ENCODE results near the gene PRDX1.

- TF ChIP-seq EP300 (IDR thresholded peaks at IDR 0.05; ENCODE audit: borderline replicate concordance) (no peak), CEBPB (IDR thresholded peaks at IDR 0.05) (no peak), TAF1 (IDR thresholded peaks at IDR 0.05; ENCODE audit: low read depth) (no peak), CREB1 (IDR thresholded peaks at IDR 0.05; ENCODE audit: low read depth) (no peak), NFIC (IDR thresholded peaks at IDR 0.05) (no peak), RAD21 (IDR thresholded peaks at IDR 0.05; ENCODE audit: low read depth) (no peak), YY1 (IDR thresholded peaks at IDR 0.05; ENCODE audit: low read depth) (no peak), ZBTB7A (IDR thresholded peaks at IDR 0.05; ENCODE audit: low read depth) (no peak)
These were observed 45.0 kb upstream of the PRDX1 start for GRCh38 chr1:45566722-45567121.

Measured in Ishikawa (cell line).